Mesodermal cell (in vitro differentiated cells): ENCODE results near the gene SWSAP1.

Experiments used
- H3K27ac ChIP-seq: 2 replicates; pipeline ENCODE4 v1.7.0; 2013; ENCODE audit warnings: mild to moderate bottlenecking, low read depth, low read length, moderate library complexity; ENCODE audit not compliant: severe bottlenecking
- H3K36me3 ChIP-seq: 2 replicates; pipeline ENCODE4 v1.7.1; 2013; ENCODE audit warnings: mild to moderate bottlenecking, low read length, moderate library complexity; ENCODE audit not compliant: control insufficient read depth, insufficient read depth
- H3K4me1 ChIP-seq: one replicate; pipeline ENCODE4 v1.7.1; 2013; ENCODE audit warnings: mild to moderate bottlenecking, low read length; ENCODE audit not compliant: insufficient read depth, control insufficient read depth, poor library complexity, severe bottlenecking
- H3K4me3 ChIP-seq: 2 replicates; pipeline ENCODE4 v1.7.0; 2013; ENCODE audit warnings: low read length, control low read depth, mild to moderate bottlenecking; ENCODE audit not compliant: insufficient read depth, poor library complexity, severe bottlenecking; ENCODE audit errors: extremely low read depth
- H3K9me3 ChIP-seq: 2 replicates; pipeline ENCODE4 v1.7.1; 2013; ENCODE audit warnings: mild to moderate bottlenecking, low read length, moderate library complexity; ENCODE audit not compliant: control insufficient read depth
- WGBS, 2 experiments: methylation state at CpG; one replicate each; pipeline ENCODE4 v1.1.5; 2013; ENCODE audit warnings: missing lambda C conversion rate in 2 of 2; ENCODE audit not compliant: insufficient coverage in 2 of 2; 5-methylcytosine and 5-hydroxymethylcytosine counted together

Gene SWSAP1

GRCh38 chr19:11418094-11418548 lies 43.7 kb downstream of the SWSAP1 start:
- Histone ChIP-seq H3K36me3 (no peaks in the 10 kb centered on the region), H3K9me3 (peaks cover 7% of the 10 kb centered on the region), H3K4me1 (peaks cover 12% of the 10 kb centered on the region), H3K27ac (no peak overlapping the region), H3K4me3 (peak overlapping the region; percentile 33)
- WGBS, 2 experiments: 0 to 3% methylated on average over 9 to 12 of the region's 16 CpGs

DNA sequence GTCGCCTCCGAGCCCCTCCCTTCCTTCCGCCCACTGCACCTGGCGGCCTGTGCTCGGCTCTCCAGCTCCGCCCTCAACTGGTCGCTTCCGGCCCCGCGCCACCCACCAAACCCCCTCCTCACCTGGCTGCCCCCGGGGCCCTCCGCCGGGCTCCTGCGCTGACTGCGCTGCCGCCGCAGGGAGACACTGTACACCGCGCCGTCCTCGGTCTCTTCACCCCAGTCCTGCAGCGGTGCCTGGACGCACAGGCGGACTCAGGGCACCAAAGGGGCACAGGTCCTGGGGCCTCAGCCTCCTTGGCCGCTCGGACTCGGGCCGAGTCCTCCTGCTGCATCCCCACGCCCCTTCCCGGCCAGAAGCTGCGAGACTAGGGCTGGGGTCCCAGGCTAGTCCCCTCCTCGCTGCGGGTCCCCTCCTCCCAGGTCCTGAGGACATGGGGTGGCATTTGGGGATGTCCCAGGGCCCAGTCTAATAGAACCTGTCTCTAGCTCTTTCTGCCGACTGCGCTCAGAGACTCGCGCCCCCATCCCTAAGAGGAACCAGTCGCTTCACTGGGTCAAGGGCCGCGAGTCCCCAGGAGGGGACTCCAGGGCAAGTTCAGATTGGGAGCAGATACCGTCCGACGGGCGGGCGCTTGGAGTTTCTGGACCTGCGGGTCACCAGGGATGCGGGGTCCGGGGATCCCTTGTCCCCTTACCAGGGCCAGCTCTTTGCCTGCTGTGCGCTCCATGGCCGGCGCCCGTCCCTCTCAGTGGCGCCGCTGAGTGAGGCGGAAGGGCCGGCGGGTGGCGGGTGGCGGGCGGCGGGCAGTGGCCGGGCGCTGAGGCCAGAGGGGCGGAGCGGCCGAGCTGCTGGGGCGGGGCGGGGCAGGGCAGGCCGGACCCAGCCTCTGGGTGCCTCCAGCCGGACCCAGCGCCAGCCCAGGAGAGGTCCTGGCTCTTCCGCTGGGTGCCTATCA lies 44.4 kb downstream of the SWSAP1 start, which contains the start of gene RGL3:
TSS of gene RGL3 (minus strand) at position 766 of the 958 bp plus-strand sequence. CDS start at position 730, 36 bp downstream.
- Histone ChIP-seq H3K4me3 (peak within 1 kb of the TSS; percentile 33), H3K4me1 (peaks cover 12% of the 10 kb centered on the region), H3K36me3 (no peaks in the 10 kb centered on the region), H3K9me3 (peaks cover 7% of the 10 kb centered on the region), H3K27ac (no peak within 1 kb of the TSS)
- 1% methylated on average over 52 to 59 of the region's 72 CpGs for WGBS, 2 experiments

DNA sequence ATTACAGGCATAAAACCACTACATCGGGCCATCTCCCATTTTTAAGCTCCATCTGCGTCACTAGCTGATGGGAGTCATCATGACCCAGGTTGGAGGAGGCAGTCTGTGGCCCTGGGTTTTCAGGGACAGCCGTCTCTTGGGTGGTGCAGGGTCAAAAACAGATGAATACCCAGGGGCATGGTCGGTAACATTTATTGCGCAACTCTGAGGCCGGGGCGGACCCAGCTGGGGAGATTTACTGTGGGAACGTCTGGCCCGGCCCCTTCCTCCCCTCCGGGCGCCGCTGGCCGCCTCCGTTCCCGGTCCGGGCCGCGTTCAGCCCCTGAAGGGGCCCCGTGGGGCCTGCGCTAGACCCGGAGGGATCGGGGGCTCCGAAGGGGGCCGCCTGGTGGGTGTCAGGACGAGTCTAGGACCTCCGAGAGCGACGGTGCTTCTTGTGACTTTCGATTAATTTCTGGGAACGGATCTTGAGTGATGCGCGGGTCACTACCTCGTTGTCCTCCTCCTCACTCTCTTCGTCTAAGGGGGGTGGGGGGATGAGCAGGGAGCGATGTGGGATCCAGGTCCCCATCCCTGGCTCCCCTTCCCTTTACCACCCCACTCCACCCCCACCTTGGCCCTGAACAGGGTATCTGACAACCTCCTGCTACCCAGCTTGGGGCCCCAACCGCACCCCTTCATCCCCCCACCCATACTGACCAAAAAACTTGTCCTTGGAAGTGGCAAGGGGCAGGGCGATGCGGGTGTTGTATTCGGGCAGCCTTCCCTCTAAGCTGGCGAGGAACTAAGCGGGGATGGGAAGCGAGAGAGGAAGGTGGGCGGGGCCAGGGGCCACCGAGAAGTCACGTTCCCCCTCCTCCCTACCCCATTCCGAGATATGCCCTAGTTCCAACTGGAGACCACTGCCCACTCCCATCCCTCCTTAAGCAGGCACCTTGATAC lies 46.2 kb downstream of the SWSAP1 start:
- no peaks in the 10 kb centered on the region for H3K36me3 ChIP-seq
- H3K4me3 ChIP-seq: peak overlapping the region; percentile 27
- H3K27ac ChIP-seq: no peak overlapping the region
- 6 to 7% methylated on average over 28 to 34 of the region's 46 CpGs for WGBS, 2 experiments
- H3K4me1 ChIP-seq: peaks cover 12% of the 10 kb centered on the region
- H3K9me3 ChIP-seq: peaks cover 7% of the 10 kb centered on the region

GRCh38 chr19:11421371-11422098 lies 47.1 kb downstream of the SWSAP1 start:
- H3K27ac ChIP-seq: no peak overlapping the region
- H3K4me1 ChIP-seq: peaks cover 12% of the 10 kb centered on the region
- peaks cover 7% of the 10 kb centered on the region for H3K9me3 ChIP-seq
- peak overlapping the region; percentile 8 for H3K4me3 ChIP-seq
- WGBS, 2 experiments: 22 to 25% methylated on average over 33 to 35 of the region's 36 CpGs
- no peaks in the 10 kb centered on the region for H3K36me3 ChIP-seq

DNA sequence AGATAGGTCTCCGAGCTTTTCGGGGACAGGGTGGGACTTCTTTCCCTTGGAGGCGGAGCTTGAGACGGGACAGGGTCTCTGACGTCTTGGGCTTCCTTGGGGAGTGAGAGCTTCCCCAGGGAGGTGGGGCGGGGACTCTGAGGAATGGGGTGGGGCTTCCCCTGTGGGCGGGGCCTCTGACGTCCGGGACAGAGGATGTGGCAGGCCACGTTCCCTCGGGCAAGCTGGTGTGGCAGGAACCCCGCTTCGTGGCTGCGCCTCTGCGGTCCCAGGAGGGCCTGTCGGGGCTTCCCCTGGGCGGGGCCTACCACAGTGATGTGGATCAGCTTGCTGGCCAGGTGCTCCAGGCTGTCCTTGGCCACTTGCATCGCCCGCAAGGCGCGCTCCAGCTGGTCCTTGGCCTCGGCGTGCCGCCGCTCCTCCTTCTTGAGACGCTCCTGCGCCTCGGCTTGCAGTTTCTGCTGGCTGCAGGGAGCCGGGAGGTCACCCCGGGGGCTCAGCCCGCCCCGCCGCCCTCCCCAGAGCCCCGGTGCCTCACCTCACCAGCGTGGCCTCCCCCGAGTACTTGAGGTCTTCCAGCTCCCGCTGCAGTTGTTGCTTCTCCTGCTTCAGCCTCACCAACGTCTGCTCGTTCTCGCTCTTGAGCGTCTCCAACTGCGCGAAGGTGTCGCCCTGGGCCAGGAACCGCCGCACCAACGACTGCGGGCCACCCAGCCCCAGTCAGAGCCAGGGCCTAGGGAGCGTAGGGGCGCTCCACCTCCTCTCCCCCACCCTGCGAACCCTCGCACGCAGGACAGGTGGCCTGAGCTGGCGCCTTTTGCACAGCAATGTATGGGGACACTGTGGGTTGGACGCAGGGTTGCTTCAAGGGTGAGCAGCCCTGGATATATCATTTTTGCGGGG lies 47.9 kb downstream of the SWSAP1 start:
- Histone ChIP-seq H3K4me1 (peaks cover 12% of the 10 kb centered on the region), H3K27ac (no peak overlapping the region), H3K36me3 (no peaks in the 10 kb centered on the region), H3K4me3 (no peak overlapping the region), H3K9me3 (peaks cover 7% of the 10 kb centered on the region)
- WGBS, 2 experiments: 46 to 52% methylated on average over 39 to 40 of the region's 56 CpGs

- Histone ChIP-seq H3K36me3 (no peaks in the 10 kb centered on the region), H3K9me3 (peaks cover 7% of the 10 kb centered on the region), H3K27ac (no peak overlapping the region), H3K4me3 (no peak overlapping the region), H3K4me1 (peaks cover 12% of the 10 kb centered on the region)
- WGBS, 2 experiments: 88 to 89% methylated on average over 25 to 27 of the region's 27 CpGs
Measured at GRCh38 chr19:11423164-11423790, 48.8 kb downstream of the SWSAP1 start.

DNA sequence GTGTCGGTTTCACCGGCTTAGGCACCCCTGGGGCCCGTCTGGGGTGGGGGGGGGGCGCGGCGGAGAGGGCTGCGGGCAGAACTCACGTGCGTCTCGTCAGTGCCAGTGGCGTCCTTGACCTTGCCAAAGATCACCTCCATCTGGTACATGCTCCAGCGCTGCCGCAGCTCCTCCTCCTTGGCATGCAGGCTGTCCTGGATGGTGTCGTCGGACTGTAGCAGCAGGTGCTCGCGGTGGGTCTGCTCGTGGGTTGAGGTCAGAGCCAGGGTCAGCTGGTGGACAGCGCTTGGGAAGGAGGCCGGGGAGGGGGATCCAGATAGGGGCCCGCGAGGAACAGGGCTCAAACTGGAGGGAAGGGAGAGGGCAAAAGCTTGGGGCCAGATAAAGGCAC lies 49.3 kb downstream of the SWSAP1 start:
- peaks cover 7% of the 10 kb centered on the region for H3K9me3 ChIP-seq
- peaks cover 8% of the 10 kb centered on the region for H3K4me1 ChIP-seq
- no peak overlapping the region for H3K4me3 ChIP-seq
- H3K27ac ChIP-seq: no peak overlapping the region
- WGBS, 2 experiments: 77 to 79% methylated on average over 12 to 19 of the region's 22 CpGs
- no peaks in the 10 kb centered on the region for H3K36me3 ChIP-seq
